ENCODE measurements around the gene CYGB. TPM values are rescaled to one million over a fixed set of nuclear protein-coding genes. Genes with fewer than 3 reads are reported as not detected.

The CYGB gene
- total and polyA plus RNA-seq, 9 of the 15 experiments (the other 6 are each of a cell fraction or from before 2014, with no cell fraction given), result 0.08 to 0.95 (median 0.18) TPM; not detected in 5

DNA sequence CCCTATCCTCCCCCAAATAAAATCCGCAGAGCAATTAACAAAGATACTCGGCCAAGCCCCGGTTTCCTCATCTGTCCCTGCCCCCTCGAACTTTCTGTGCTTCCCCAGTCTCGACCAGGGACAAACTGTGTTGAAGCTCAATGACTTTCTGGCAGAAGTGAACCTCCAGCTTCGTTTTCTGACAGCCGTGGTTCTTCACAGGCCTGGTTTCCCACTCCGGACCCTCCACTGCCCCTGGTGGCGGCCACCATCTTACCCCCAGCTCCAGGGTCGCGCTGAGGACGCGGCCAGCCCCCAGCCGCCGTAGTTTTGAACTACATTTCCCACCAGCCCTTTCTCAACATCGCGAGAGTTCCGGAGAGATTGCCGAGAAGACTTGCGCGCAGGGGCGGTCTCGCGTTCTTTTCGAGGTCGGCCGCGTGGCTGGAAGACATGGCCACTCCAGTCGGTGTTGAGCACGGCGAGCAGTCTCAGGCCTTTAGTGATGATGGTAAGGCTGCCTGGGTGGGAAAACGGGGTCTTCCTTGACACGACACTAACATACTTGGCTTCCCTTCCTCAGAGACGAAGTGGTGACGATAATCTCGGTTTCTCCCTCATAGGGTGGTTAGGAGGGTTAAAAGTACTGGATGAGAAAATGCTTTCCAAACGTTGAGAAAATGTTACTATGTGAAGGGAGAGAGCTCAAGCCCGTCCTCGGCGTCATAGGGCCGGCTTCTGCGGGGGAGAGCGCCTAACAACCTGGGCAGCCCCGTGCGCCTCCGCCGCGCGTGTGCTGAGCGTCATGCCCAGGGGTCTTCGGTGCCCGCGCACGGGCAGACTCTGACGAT is 20.1 kb upstream of the CYGB start (continued):
- TF ChIP-seq ZNF318 (IDR thresholded peaks at IDR 0.05; ENCODE audit: borderline replicate concordance in 1 of 2, low read depth in 1 of 2), result no peak
- TF ChIP-seq, protein P1, sequence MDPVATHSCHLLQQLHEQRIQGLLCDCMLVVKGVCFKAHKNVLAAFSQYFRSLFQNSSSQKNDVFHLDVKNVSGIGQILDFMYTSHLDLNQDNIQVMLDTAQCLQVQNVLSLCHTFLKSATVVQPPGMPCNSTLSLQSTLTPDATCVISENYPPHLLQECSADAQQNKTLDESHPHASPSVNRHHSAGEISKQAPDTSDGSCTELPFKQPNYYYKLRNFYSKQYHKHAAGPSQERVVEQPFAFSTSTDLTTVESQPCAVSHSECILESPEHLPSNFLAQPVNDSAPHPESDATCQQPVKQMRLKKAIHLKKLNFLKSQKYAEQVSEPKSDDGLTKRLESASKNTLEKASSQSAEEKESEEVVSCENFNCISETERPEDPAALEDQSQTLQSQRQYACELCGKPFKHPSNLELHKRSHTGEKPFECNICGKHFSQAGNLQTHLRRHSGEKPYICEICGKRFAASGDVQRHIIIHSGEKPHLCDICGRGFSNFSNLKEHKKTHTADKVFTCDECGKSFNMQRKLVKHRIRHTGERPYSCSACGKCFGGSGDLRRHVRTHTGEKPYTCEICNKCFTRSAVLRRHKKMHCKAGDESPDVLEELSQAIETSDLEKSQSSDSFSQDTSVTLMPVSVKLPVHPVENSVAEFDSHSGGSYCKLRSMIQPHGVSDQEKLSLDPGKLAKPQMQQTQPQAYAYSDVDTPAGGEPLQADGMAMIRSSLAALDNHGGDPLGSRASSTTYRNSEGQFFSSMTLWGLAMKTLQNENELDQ (CRISPR knock-in tag; IDR thresholded peaks at IDR 0.05; ENCODE audit: borderline replicate concordance), result peak; percentile 89
- TF ChIP-seq SLC30A9 (CRISPR knock-in tag; IDR thresholded peaks at IDR 0.05), result no peak
- peak; percentile 88; the same call in 1 of the 2 replicates for TF ChIP-seq GTF2F1 (IDR thresholded peaks at IDR 0.05; ENCODE audit: low read depth, low read length)
- no peak for TF ChIP-seq MIER1 (IDR thresholded peaks at IDR 0.05; ENCODE audit: low read depth)
- TF ChIP-seq ATF4 (CRISPR knock-in tag; IDR thresholded peaks at IDR 0.05), result no peak
- no peak for TF ChIP-seq ZNF764 (CRISPR knock-in tag; IDR thresholded peaks at IDR 0.05; ENCODE audit: low read depth)
- TF ChIP-seq, protein P2, sequence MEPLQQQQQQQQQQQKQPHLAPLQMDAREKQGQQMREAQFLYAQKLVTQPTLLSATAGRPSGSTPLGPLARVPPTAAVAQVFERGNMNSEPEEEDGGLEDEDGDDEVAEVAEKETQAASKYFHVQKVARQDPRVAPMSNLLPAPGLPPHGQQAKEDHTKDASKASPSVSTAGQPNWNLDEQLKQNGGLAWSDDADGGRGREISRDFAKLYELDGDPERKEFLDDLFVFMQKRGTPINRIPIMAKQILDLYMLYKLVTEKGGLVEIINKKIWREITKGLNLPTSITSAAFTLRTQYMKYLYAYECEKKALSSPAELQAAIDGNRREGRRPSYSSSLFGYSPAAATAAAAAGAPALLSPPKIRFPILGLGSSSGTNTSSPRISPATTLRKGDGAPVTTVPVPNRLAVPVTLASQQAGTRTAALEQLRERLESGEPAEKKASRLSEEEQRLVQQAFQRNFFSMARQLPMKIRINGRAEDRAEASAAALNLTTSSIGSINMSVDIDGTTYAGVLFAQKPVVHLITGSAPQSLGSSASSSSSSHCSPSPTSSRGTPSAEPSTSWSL (CRISPR knock-in tag; IDR thresholded peaks at IDR 0.05; ENCODE audit: borderline replicate concordance), result peak; percentile 84; the same call in 1 of the 2 replicates
- TF ChIP-seq RCOR1 (IDR thresholded peaks at IDR 0.05; ENCODE audit: borderline replicate concordance in 1 of 2, low read depth in 2 of 2, low read length in 2 of 2), result peak in 1 of 2 experiments; percentile 57; a peak in 1 of 4 replicates
- no peak for TF ChIP-seq CTBP1 (IDR thresholded peaks at IDR 0.05; ENCODE audit: borderline replicate concordance)

Data from K562 (cell line).